HCT116 (cell line): ENCODE measurements around the gene OR5AC2. TPM values are rescaled to one million over a fixed set of nuclear protein-coding genes. Genes with fewer than 3 reads are reported as not detected.

Source experiments
- ATAC-seq: fragments of 200-7000 bp; cut with Tn5 transposase; 2 replicates; pipeline ENCODE4 v1.9.1; 2020; ENCODE audit warnings: mild to moderate bottlenecking, moderate library complexity
- BruUV-seq: library from RNA; stranded (reverse); fragments of 400-500 nt; replicated peaks from 2 replicates; lab custom pipeline; 2021; lab: Mats Ljungman, UMichigan
- CTCF ChIA-PET: fragments of 300-600 bp; sonication (Branson Sonifier 250); formaldehyde crosslinking; loops from one replicate; lab custom pipeline; 2021; ENCODE audit warnings: antibody characterized with exemption; lab: Charles Lee
- POLR2A ChIA-PET: fragments of 300-600, 350-600 bp; sonication (Branson Sonifier 250); formaldehyde crosslinking; loops from one replicate; lab custom pipeline; 2021; ENCODE audit warnings: antibody characterized with exemption; lab: Charles Lee
- RAD21 ChIA-PET, 2 experiments: fragments of 300-600 bp; sonication (Branson Sonifier 250); formaldehyde crosslinking; loops; one replicate each; lab custom pipeline; 2023; ENCODE audit warnings: low total read pairs in 2 of 2; ENCODE audit not compliant: uncharacterized antibody in 2 of 2, unreplicated experiment in 2 of 2, low non-redundant PET in 1 of 2; lab: Charles Lee
- DNase-seq: peaks from one replicate; pipeline ENCODE4 v3.0.0-alpha.2; 2010; ENCODE audit warnings: low read depth, low spot score
- H2AFZ ChIP-seq: fragments of 200-600 bp; shearing (Covaris generic), sonication (generic); 2 replicates; pipeline ENCODE4 v1.6.1; 2017; ENCODE audit warnings: low read depth, mixed run types, mixed read lengths, antibody characterized with exemption, low read length; ENCODE audit not compliant: poor library complexity, severe bottlenecking
- H3K27ac ChIP-seq: 2 replicates; pipeline ENCODE4 v1.5.1; 2012; ENCODE audit warnings: low read depth, low read length
- H3K27me3 ChIP-seq: fragments of 200-600 bp; sonication (generic); 2 replicates; pipeline ENCODE4 v1.6.1; 2016; ENCODE audit warnings: mixed run types, low read length, mixed read lengths; ENCODE audit not compliant: insufficient read depth
- H3K36me3 ChIP-seq, 2 experiments: fragments of 200-500 bp in 1 of 2; fragments of 200-600 bp in 1 of 2; sonication (Bioruptor generic) in 1 of 2; sonication (generic) in 1 of 2; 2 replicates each; pipeline versions ENCODE4 v1.5.1 to v1.6.1; 2014 to 2016; ENCODE audit warnings: low read length in 2 of 2, inconsistent platforms in 1 of 2, mixed read lengths in 1 of 2, mixed run types in 1 of 2; ENCODE audit not compliant: insufficient read depth in 2 of 2, control insufficient read depth in 1 of 2
- H3K4me1 ChIP-seq, 2 experiments: fragments of 200-600 bp in 1 of 2; sonication (generic) in 1 of 2; 2 replicates each; pipeline versions ENCODE4 v1.5.1 to v1.6.1; 2012 to 2017; ENCODE audit warnings: low read length in 2 of 2, inconsistent platforms in 1 of 2, mild to moderate bottlenecking in 1 of 2, mixed read lengths in 1 of 2, mixed run types in 1 of 2, moderate library complexity in 1 of 2; ENCODE audit not compliant: insufficient read depth in 2 of 2, control insufficient read depth in 1 of 2
- H3K4me2 ChIP-seq: fragments of 200-600 bp; sonication (generic); 2 replicates; pipeline ENCODE4 v1.6.1; 2017; ENCODE audit warnings: mixed run types, low read length, mixed read lengths
- H3K4me3 ChIP-seq, 2 experiments: fragments of 200-600 bp in 1 of 2; sonication (generic) in 1 of 2; replicated peaks in 1 of 2; 2 replicates each; pipeline ENCODE4 v1.5.1; 2011 to 2016; ENCODE audit warnings: low read length in 2 of 2, control low read depth in 1 of 2, low read depth in 1 of 2, mild to moderate bottlenecking in 1 of 2, mixed read lengths in 1 of 2, mixed run types in 1 of 2
- H3K79me2 ChIP-seq: fragments of 200-600 bp; sonication (generic); 2 replicates; pipeline ENCODE4 v1.6.1; 2017; ENCODE audit warnings: mild to moderate bottlenecking, mixed run types, low read length, moderate library complexity, mixed read lengths; ENCODE audit not compliant: insufficient read depth
- H3K9ac ChIP-seq: fragments of 200-600 bp; sonication (generic); 2 replicates; pipeline ENCODE4 v1.6.1; 2016; ENCODE audit warnings: low read length, mixed read lengths
- H3K9me2 ChIP-seq: fragments of 200-600 bp; sonication (generic), shearing (Covaris generic); 2 replicates; pipeline ENCODE4 v1.6.1; 2017; ENCODE audit warnings: mixed run types, mild to moderate bottlenecking, moderate library complexity; ENCODE audit not compliant: insufficient read depth
- H3K9me3 ChIP-seq, 2 experiments: fragments of 200-500 bp in 1 of 2; fragments of 200-600 bp in 1 of 2; sonication (Bioruptor generic) in 1 of 2; sonication (generic) in 1 of 2; 2 replicates each; pipeline ENCODE4 v1.6.1; 2014 to 2017; ENCODE audit warnings: low read length in 2 of 2, mixed read lengths in 2 of 2, inconsistent platforms in 1 of 2, low read depth in 1 of 2, mild to moderate bottlenecking in 1 of 2, mixed run types in 1 of 2, moderate library complexity in 1 of 2; ENCODE audit not compliant: control insufficient read depth in 1 of 2, insufficient read depth in 1 of 2
- H4K20me1 ChIP-seq: fragments of 200-600 bp; sonication (generic), shearing (Covaris generic); 2 replicates; pipeline ENCODE4 v1.6.1; 2017; ENCODE audit warnings: mixed run types, mild to moderate bottlenecking, moderate library complexity; ENCODE audit not compliant: insufficient read depth
- EGR1 ChIP-seq: IDR thresholded peaks from 2 replicates; pipeline ENCODE4 v1.6.1; 2012; ENCODE audit warnings: low read depth
- EZH2 ChIP-seq: fragments of 200-600 bp; sonication (generic); IDR thresholded peaks from 2 replicates; pipeline ENCODE4 v1.6.1; 2017; ENCODE audit warnings: antibody characterized with exemption, mixed run types
- EZH2phosphoT487 ChIP-seq: fragments of 200-600 bp; IDR thresholded peaks from 2 replicates; pipeline ENCODE4 v1.6.1; 2018; ENCODE audit warnings: antibody characterized with exemption, borderline replicate concordance
- POLR2AphosphoS5 ChIP-seq: IDR thresholded peaks from 2 replicates; pipeline ENCODE4 v1.6.1; 2011; ENCODE audit warnings: mild to moderate bottlenecking, low read depth, low read length, moderate library complexity
- TCF7L2 ChIP-seq: IDR thresholded peaks from 2 replicates; pipeline ENCODE4 v1.7.0; 2011; ENCODE audit warnings: borderline replicate concordance, inconsistent platforms; ENCODE audit not compliant: insufficient read depth, insufficient read length; ENCODE audit errors: extremely low read depth
- YY1 ChIP-seq: IDR thresholded peaks from 2 replicates; pipeline ENCODE4 v1.6.1; 2011; ENCODE audit warnings: low read length, low read depth, moderate library complexity, mild to moderate bottlenecking; ENCODE audit not compliant: insufficient replicate concordance; ENCODE audit errors: extremely low read depth
- ZNF274 ChIP-seq: fragments of 200-500 bp; sonication (Bioruptor generic); IDR thresholded peaks from 2 replicates; pipeline ENCODE4 v1.6.1; 2014; ENCODE audit warnings: mild to moderate bottlenecking, low read depth, low read length, inconsistent platforms
- intact Hi-C: fragments of 100-400 bp; cut with micrococcal nuclease; formaldehyde crosslinking; loops from 2 replicates; pipeline ENCODE4 v1.10.0; 2022
- total RNA-seq: library from RNA; stranded (reverse); gene quantifications from one replicate; pipeline ENCODE4 v1.2.1, GENCODE V29; 2021; ENCODE audit not compliant: unreplicated experiment
- TF ChIP-seq, protein P1 (sequence below): IDR thresholded peaks from 2 replicates; pipeline ENCODE4 v1.6.1; 2012; ENCODE audit warnings: low read depth
- TF ChIP-seq, protein P2 (sequence below), 3 experiments: fragments of 200-600 bp in 1 of 3; sonication (generic) in 1 of 3; IDR thresholded peaks in 2 of 3; conservative IDR thresholded peaks in 1 of 3; 2 replicates each; pipeline ENCODE4 v1.5.1; 2012 to 2017; ENCODE audit warnings: low read depth in 2 of 3, low read length in 2 of 3, antibody characterized with exemption in 1 of 3, borderline replicate concordance in 1 of 3, control low read depth in 1 of 3, mild to moderate bottlenecking in 1 of 3, mixed read lengths in 1 of 3, mixed run types in 1 of 3, moderate library complexity in 1 of 3; ENCODE audit not compliant: insufficient read depth in 1 of 3

The OR5AC2 gene
- total RNA-seq, 1 experiment from 2014 or later = not detected

DNA sequence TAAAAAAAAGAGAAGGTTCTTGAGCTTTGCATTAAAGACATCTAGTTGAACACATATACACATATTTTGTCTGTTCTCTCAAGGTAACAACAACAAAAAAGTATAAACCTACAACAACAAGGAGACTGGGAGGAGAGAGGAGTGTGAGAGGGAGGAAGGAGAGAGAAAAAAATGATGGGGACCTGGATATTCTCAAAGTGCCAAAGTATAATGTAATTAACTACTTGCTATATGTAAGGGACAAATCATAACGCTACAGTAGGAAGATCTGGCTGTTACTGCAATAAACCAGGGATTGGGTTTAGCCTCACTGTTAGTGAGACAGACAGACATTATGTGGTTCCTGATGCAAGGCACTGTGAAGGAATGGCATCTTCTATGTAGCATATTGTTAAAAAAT is 37.7 kb upstream of the OR5AC2 start:
- no peak overlapping the region for H3K9ac ChIP-seq
- H4K20me1 ChIP-seq = no peaks in the 10 kb centered on the region
- H3K9me2 ChIP-seq = no peaks in the 10 kb centered on the region
- intact Hi-C loops = no loop called here
- no peak overlapping the region for H3K4me3 ChIP-seq
- no peak for TF ChIP-seq YY1
- TF ChIP-seq, protein P1, sequence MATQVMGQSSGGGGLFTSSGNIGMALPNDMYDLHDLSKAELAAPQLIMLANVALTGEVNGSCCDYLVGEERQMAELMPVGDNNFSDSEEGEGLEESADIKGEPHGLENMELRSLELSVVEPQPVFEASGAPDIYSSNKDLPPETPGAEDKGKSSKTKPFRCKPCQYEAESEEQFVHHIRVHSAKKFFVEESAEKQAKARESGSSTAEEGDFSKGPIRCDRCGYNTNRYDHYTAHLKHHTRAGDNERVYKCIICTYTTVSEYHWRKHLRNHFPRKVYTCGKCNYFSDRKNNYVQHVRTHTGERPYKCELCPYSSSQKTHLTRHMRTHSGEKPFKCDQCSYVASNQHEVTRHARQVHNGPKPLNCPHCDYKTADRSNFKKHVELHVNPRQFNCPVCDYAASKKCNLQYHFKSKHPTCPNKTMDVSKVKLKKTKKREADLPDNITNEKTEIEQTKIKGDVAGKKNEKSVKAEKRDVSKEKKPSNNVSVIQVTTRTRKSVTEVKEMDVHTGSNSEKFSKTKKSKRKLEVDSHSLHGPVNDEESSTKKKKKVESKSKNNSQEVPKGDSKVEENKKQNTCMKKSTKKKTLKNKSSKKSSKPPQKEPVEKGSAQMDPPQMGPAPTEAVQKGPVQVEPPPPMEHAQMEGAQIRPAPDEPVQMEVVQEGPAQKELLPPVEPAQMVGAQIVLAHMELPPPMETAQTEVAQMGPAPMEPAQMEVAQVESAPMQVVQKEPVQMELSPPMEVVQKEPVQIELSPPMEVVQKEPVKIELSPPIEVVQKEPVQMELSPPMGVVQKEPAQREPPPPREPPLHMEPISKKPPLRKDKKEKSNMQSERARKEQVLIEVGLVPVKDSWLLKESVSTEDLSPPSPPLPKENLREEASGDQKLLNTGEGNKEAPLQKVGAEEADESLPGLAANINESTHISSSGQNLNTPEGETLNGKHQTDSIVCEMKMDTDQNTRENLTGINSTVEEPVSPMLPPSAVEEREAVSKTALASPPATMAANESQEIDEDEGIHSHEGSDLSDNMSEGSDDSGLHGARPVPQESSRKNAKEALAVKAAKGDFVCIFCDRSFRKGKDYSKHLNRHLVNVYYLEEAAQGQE = no peak
- TF ChIP-seq EZH2phosphoT487 = no peak
- no peak for TF ChIP-seq EZH2
- TF ChIP-seq, protein P2, sequence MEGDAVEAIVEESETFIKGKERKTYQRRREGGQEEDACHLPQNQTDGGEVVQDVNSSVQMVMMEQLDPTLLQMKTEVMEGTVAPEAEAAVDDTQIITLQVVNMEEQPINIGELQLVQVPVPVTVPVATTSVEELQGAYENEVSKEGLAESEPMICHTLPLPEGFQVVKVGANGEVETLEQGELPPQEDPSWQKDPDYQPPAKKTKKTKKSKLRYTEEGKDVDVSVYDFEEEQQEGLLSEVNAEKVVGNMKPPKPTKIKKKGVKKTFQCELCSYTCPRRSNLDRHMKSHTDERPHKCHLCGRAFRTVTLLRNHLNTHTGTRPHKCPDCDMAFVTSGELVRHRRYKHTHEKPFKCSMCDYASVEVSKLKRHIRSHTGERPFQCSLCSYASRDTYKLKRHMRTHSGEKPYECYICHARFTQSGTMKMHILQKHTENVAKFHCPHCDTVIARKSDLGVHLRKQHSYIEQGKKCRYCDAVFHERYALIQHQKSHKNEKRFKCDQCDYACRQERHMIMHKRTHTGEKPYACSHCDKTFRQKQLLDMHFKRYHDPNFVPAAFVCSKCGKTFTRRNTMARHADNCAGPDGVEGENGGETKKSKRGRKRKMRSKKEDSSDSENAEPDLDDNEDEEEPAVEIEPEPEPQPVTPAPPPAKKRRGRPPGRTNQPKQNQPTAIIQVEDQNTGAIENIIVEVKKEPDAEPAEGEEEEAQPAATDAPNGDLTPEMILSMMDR (IDR thresholded peaks at IDR 0.05 in 2 of 3, conservative IDR thresholded peaks at IDR 0.05 in 1 of 3; ENCODE audit: borderline replicate concordance in 1 of 3, insufficient read depth in 1 of 3, low read depth in 2 of 3, low read length in 2 of 3) = no peak
- TF ChIP-seq TCF7L2 = no peak
- no peak for TF ChIP-seq POLR2AphosphoS5
- TF ChIP-seq EGR1 = no peak
- TF ChIP-seq ZNF274 = no peak
- TF ChIP-seq, all 23 proteins: peak for 0
- no peak for DNase-seq
- no peak for ATAC-seq
- CTCF ChIA-PET = no interaction called here
- H3K27me3 ChIP-seq = no peaks in the 10 kb centered on the region
- BruUV-seq = no TSS peak
- no peaks in the 10 kb centered on the region for H3K9me3 ChIP-seq
- H3K4me1 ChIP-seq = no peaks in the 10 kb centered on the region
- H3K79me2 ChIP-seq = no peaks in the 10 kb centered on the region
- no peak overlapping the region for H2AFZ ChIP-seq
- RAD21 ChIA-PET = no interaction called here
- no peak overlapping the region for H3K4me2 ChIP-seq
- no peaks in the 10 kb centered on the region for H3K36me3 ChIP-seq
- POLR2A ChIA-PET = no interaction called here
- H3K27ac ChIP-seq = no peak overlapping the region
